Measurements from ENCODE around the gene NMRAL1.

NMRAL1 gene

DNA sequence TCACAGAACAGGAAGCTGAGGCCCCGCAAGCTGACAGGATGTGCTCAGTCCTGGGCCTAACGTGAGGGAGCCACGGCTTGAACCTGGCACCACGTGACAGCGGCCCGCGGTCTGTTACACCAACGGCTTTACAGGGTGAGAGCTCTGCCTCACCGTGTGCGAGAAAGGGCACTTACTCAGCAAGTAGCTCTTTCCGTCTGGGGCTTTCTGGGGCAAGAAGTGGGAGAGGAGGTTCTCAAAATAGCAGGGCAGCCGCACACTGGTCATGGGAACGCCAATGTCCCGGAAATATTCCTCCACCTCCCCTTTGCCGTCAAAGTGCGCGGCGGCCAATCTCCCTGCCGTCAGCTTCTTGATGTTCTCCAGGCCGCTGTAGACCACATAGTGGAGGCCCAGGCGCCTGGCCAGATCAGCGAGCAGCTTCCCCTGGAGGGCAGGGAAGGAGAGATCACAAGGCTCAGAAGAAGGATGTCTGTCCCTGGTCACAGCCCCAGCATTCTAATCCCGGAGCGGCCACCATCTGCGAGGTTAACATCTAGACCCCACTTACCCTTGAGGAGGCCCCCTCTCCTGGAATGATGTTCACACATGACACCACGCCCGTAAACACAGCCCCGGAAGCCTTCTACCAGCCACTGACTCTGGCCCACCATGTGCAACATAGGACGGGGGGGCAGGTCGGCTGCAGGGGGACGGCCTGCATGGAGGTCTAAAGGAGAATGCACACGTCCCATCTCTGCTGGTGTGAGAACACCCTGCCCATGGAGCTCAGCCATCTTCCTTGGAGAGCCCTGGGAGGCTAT, 8.2 kb downstream of the NMRAL1 start:
- DNase-seq (ENCODE audit: low read depth in 2 of 2): peak; percentile 56 to 60

DNA sequence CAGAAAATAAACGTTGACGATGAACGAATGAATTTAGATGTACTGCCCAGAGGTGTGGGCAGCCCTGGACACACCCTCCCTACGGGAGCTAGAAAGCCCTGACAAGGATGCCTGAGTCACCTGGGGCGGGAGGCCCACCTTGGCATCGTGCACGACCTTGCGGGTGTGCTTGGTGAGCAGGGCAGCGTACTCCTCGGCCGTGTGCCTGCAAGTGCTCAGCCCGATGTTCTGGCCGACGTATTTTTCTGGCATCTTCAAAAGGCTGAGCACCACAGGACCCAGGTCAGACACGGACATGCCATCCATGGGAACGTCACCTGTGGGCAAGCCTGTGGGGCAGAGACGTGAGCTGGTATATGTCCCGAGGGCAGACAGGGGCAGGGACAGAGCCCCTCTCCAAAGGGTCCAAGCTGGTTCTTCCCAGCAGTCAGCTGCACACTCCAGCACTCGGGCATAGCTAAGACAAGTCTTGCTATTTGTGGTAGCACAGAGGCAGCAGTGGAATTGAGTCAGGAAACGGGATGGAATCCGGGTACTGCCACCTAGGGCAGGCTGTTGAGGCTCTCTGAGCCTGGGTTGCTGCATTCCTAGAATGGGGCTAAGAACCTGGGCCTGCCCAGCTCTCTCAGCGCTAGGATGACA, 10.8 kb downstream of the NMRAL1 start:
- DNase-seq (ENCODE audit: low read depth in 2 of 2): no peak

DNA sequence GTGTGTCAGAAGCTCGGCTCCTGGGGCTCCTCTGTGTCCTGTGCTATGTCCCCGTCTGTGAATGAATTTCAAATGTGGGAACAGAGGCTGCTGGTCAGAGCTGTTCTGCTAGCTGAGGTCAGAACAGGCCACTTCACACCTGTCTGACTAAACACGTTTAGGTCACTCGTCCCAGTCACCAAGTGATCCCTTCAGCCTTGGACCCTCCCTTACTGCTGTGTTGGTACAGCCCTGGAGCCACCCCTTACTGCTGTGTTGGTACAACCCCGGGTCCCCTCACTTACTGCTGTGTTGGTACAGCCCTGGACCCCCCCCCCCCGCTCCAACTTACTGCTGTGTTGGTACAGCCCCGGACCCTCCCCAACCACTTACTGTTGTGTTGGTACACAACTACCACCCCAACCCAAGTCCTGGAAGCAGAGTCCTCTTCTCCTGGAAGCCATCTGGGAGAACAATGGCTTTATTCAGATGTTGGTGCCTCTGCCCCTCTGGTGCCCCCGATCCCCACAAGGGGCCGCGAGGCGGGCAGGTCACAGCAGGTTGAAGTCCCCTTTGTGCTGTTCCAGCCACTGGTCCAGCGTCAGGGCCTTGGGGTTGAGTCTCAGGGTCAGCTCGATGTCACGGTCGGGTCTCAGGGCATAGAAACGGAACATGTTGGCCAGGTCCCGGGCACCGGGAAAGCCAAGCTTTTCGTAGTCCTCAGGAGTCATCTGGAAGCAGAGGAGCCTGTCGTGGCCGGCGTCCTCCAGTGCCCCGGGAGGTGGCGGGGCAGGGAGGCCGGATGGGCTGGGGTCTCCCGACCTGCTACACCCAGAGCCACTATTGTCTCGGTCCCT, 13.0 kb downstream of the NMRAL1 start:
- no peak for DNase-seq (ENCODE audit: low read depth in 2 of 2)

DNA sequence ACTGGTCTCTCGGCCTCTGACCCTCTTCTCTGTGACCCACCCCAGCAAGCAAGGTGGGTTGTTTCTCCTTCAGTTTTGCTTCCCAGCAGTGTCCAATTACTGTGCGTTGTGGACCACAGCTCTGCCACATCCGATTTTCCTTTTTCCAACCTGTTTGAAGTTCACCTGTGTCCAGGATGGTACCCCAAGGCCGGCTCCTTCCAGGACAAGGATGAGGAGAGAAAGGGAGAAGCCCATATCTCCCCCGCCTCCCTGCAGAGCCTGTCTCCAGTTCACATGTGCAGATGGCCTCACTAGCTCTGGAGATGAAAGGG, 13.5 kb downstream of the NMRAL1 start:
- DNase-seq (ENCODE audit: low read depth in 2 of 2): no peak

DNA sequence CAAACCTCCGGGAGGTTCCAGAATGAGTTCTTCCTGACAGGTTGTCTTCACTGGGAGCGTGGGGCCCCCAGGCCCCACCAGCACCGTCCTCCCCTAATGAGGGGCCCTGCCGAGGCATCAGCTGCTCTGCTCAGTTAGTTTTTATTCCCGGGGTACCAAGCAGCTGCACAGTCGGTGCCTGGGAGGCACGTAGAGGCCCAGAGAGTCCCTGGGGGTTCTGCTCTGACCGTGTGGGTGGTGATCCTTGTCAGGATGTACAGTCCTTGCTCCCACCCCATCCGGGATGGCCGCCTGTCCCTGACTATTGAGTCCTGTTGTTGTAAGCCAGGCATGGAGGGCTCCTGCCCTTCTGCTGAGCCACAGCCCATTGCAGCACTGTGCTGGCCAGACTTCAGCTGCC, 18.5 kb downstream of the NMRAL1 start:
- DNase-seq (ENCODE audit: low read depth in 2 of 2): no peak

DNA sequence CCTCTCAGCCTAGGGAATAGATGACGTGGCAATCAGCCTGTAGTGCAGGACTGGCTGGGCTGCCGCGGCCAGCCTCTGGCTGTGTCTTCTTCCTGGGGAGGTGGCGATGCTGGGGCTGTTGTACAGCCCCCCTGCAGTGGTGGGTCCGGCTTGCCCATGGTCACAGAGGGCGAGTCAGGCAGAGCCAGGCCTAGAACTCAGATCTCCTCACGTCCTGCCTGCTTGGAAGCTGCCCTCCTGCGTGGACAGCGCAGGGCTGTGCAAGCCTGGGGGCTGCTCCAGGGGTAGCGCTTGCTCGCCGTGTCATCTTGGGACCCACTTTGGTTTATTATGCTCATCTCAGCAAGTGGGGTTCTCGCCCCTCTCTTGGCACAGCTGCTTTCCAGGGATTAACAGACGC, 19.3 kb downstream of the NMRAL1 start:
- DNase-seq (ENCODE audit: low read depth in 2 of 2): no peak

DNA sequence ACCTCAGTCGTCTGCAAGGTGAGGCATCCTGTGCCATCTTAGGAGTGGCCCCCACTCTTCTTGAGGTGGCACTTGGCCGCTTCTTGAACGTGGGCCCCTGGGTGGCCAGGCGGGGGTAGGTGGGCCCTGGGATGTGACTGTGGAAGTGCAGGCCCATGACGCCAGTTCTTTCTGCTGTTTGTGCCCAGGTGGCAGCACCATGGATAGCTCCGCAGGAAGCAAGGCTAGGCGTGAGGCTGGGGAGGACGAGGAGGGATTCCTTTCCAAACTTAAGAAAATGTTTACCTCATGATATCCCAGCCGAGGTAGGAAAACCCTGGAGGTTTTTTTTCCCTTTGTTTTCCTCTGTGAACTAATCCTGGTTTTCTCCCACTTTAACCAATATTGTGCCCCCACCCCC, 19.8 kb downstream of the NMRAL1 start:
- no peak for DNase-seq (ENCODE audit: low read depth in 2 of 2)

DNA sequence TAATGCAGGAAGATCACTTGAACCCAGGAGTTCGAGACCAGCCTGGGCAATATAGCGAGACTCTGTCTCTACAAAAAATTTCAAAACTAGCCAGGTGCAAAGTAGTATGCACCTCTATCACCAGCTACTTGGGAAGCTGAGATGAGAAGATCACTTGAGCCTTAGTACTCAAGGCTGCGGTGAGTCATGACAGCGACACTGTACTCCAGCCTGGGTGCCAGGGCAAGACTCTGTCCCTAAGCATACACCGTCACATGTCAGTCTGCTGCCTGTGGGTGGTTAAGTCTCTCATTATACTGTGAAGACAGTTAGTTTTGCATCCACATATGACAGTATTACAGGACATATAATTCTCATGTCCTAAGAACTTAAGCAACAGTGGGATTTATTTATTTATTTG, 21.8 kb downstream of the NMRAL1 start:
- no peak for DNase-seq (ENCODE audit: low read depth in 2 of 2)

DNA sequence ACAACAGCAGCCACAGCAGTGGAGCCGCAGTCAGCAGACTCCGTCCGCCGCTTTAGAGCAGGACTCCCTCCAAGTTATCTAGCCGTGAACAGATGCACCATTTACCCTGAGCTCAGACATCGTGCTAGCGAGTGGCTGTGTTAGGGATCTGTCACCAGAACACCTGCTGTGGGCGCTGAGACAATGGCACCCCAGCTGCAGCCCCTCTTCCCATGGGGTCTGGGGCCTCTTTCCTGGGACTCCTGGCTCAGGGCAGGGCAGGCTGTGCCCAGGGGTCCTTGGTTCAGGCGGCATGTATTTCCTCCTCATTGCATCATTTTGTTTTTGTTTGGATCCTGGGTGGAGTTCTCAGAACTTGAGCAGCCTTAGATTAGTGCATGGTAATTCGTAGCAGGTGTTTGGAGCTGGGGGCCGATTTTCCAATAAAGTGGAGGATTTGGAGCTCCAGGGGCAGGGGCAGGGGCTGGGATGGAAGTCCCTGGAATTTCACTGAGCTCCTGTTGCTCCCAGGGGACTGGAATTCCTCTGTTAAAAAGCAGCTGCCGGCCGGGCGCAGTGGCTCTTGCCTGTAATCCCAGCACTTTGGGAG, 23.4 kb downstream of the NMRAL1 start:
- DNase-seq (ENCODE audit: low read depth in 2 of 2): no peak

DNA sequence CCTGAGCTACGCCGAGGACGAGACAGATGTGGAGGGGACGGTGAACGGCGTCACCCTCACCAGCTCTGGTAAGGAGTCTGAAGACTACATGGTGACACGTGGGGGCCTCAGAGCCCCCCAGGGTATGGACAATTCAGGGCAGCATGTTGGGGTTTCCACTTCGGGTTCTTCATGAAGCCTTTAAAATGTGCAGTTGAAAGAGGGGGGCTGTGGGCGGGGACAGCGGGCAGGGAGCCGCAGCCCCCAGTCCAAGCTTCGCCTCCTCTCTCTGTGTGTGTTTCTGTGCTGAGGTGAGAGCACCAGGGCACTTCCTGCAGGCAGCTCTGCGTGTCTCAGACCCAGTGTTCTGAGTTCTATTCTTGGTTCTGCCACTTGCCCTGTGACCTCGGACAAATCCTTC, 24.0 kb downstream of the NMRAL1 start:
- no peak for DNase-seq (ENCODE audit: low read depth in 2 of 2)

DNA sequence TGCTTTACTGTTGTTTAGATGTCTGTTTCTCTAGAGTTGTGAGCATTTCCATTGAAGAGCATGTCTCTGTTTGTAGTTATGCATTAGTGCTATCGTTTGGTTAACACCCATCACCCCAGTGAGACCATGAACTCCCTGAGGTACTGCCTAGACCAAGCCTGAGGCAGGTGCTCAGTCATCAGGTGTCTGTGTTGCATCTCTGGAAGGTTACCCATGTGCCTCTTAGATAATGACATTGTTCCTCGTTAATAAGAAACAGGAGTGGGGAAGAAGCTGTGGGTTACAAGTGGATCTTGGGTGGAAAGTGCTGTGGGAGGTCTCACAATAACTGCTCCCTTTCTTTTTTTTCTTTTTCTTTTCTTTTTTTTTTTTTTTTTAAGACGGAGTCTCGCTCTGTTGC, 30.4 kb downstream of the NMRAL1 start:
- no peak for DNase-seq (ENCODE audit: low read depth in 2 of 2)

DNA sequence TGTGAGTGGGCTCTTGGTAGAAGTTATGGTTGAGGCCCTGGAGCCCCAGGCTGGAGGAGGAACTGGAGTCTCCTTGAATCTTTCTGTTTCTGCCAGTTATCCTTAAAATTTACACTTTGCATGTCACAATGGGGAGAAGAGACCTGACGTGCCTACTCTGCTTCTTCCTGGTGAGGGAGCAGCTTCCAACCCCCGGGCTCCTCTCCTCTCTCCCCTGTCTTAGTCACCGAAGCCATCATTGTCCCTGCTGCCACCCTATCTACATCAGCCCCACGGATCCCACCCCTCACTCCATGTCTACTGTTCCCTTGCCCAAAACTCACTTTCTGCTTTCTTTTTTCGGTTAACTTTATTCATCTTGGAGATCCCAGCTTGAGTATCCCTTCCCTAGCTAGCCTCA, 31.2 kb downstream of the NMRAL1 start:
- DNase-seq (ENCODE audit: low read depth in 2 of 2): no peak

DNA sequence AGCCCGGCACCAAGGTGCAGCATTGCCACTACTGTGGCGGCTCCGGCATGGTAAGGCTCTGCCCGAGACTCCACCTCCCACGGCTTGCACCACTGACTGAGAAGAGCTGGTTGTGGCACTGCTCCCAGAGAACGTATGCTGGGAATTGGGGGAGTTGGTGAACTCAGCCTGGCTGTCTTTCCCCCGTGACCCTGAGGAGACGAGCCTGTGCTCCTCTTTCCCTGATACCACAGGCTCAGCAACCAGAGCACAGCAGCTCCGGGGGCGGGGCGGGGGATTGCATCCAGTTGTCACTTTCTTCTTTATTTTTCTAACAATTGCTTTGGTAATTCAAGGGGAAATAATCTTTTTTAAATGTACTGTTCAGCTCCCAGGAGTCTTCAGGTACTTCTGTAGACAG, 32.1 kb downstream of the NMRAL1 start:
- DNase-seq (ENCODE audit: low read depth in 2 of 2): no peak

DNA sequence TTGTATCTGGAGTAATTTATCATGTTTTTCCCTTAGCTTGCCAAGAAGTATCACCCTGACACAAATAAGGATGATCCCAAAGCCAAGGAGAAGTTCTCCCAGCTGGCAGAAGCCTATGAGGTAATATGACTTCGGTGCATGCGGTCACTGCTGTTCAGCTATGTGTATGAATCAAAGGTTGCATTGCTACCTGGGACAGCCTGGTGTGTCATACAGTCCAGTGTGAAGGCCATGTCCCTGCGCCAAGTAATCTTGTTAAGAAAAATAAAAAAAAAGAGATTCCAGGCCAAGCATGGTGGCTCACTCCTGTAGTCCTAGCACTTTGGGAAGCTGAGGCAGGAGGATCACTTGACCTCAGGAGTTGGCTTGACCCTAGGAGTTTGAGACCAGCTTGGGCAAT, 37.1 kb downstream of the NMRAL1 start:
- DNase-seq (ENCODE audit: low read depth in 2 of 2): no peak

DNA sequence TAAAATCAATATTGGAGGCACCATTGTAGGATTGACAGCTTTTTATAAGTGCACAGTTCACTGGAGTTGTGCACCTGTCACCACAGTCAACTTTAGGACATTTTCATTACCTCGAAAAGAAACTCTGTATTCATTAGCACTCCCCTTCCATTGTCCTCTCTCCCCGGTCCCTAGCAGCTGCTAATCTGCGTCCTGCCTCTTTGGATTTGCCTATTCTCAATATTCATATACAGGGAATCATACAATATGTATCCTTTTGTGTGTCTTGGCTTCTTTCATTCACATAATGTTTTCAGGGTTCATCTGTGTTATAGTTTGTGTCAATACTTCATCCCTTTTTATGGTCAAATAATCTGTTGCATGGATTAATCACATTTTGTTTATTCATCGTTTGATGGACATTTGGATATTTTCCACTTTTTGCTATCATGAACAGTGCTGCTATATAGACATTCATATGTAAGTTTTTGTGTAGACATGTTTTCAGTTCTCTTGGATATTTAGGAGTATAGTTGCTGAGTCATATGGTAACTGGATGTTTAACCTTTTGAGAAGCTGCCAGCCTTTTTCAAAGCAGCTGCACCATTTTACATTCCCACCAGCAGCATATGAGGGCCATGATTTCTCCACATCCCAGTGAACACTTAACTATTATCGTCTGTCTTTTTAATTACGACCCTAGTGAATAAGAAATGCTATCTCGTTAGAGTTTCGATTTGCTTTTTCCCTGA, 38.9 kb downstream of the NMRAL1 start:
- no peak for DNase-seq (ENCODE audit: low read depth in 2 of 2)

DNA sequence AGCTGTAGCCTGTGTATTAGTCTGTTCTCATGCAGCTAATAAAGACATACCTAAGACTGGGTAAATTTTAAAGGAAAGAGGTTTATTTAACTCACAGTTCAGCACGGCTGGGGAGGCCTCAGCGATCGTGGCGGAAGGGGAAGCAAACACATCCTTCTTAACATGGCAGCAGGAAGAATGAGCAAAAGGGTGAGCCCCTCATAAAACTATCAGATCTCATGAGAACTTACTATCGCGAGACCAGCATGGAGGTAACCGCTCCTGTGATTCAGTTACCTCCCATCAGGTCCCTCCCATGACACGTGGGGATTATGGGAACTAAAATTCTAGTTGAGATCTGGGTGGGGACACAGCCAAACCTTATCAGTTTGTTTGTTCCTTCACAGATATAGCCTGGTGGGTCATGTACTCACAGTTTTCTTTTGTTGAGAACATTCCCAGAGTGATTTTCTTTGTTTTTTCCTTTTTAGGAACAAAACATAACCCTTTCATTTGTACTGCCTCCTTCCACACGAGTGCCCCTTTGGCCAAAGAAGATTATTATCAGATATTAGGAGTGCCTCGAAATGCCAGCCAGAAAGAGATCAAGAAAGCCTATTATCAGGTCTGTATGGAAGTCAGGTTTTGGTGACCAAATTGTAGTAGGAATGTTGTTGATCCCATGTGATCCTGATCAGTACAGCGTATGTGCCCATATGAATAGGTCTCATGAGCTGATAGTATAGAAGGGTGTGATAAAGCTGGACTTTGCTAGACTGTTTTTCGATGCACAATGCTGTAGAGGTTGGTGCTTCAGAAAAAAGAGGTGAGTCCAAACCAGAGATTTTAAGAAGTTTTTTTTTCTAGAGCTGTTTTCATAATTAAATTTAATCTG, 40.3 kb downstream of the NMRAL1 start:
- no peak for DNase-seq (ENCODE audit: low read depth in 2 of 2)

DNA sequence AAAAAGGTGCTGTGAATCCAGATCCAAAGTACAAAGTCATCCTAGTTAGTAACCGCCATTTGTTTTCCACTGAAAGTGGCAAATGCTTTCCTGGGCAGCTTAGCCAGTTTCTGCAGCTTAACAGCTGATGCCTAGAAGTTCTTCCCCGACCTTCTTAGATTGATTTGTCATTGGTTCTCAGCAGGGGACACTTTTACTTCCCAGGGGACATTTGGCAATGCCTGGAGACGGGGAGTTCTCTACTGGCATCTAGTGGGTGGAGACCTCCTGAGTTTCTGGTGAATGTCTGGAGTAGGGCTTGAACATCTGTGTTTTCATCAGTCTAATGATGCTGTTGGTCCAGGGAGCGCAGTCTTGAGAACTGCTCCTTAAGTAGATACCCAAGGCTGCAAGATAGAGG, 41.2 kb downstream of the NMRAL1 start:
- no peak for DNase-seq (ENCODE audit: low read depth in 2 of 2)

DNA sequence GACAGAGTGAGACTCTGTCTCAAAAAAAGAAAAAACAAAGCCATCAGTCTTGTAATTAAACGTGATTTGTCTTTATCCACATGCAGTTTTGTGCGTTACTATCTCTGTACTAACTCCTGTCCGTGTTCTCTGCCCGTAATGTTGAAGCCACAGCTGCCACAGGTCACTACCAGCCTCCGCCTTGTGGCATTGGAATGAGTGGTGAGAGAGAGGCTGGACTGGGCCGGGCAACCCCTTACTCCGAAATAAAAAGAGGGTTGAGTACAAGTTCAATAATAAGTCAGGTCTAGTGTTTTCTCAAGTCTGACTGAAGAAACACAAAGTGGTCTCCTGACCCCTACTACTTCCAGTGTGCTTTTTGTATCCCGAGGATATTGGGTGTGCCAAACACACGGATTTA, 43.4 kb downstream of the NMRAL1 start:
- DNase-seq (ENCODE audit: low read depth in 2 of 2): no peak

DNA sequence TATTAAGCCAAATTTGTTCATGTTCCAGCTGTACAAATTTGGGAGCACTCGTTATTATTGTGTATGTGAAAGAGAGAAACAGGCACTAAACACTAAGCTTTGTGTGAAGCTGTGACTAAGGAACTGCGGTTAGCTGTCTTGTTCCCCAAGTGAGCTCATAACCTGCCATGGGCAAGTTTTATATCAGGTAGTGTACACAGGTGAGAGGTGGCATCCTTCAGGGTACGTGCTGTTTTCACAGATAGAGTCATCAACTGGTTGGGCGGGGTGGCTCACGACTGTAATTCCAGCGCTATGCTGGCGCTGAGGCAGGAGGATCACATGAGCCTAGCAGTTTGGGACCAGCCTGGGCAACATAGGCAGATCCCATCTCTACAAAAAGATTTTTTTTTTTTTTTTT, 45.9 kb downstream of the NMRAL1 start:
- no peak for DNase-seq (ENCODE audit: low read depth in 2 of 2)

DNA sequence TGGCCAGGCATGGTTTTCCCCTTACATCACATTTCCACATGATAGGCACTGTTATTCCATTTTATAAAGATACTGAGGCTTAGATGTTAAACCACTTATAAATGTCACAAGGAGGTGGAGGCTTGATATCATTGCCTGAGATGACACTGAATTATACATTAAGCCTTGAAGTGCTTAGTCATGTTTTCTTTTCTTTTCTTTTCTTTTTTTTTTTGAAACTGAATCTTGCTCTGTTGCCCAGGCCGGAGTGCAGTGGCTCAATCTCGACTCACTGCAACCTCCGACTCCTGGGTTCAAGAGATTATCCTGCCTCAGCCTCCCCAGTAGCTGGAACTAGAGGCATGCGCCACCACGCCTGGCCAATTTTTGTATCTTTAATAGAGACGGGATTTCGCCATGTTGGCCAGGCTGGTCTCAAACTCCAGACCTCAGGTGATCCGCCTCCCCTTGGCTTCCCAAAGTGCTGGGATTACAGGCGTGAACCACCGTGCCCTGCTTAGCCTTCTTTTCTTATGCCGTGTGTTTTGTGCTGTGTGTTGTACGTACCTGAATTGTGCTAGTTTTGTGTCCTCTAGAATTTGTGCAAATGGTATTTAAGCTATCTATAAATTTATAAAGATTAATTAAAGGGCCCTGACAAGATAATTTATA, 47.6 kb downstream of the NMRAL1 start:
- no peak for DNase-seq (ENCODE audit: low read depth in 2 of 2)

Data from stimulated activated CD8-positive, alpha-beta memory T cell treated with anti-CD3 and anti-CD28 coated beads, Interleukin-15, amount 100 ng/mL, for 48 hours (primary cell).